Measurements from ENCODE around the gene SLC29A1. TPM values are rescaled to one million over a fixed set of nuclear protein-coding genes. Genes with fewer than 3 reads are reported as not detected.

Gene SLC29A1
- total and polyA plus RNA-seq, 8 donors: 22.4 to 48.2 (median 28.5) TPM

GRCh38 chr6:44207966-44208365 lies 15.4 kb upstream of the SLC29A1 start:
- Histone ChIP-seq H3K27me3 (no peaks in the 10 kb centered on the region), H3K9me3 (no peaks in the 10 kb centered on the region), H3K36me3 (no peaks in the 10 kb centered on the region), H3K27ac (no peak overlapping the region), H3K4me1 (no peaks in the 10 kb centered on the region), H3K4me3 (no peak overlapping the region)
- TF ChIP-seq CTCF (IDR thresholded peaks at IDR 0.05): no peak
- ATAC-seq: no peak
- intact Hi-C loops (cut with DNase I): no loop called here
- no peak for DNase-seq

GRCh38 chr6:44211284-44211683 lies 12.1 kb upstream of the SLC29A1 start:
- TF ChIP-seq CTCF (IDR thresholded peaks at IDR 0.05): no peak
- intact Hi-C loops (cut with DNase I): no loop called here
- DNase-seq: no peak

GRCh38 chr6:44214307-44214706 lies 9.1 kb upstream of the SLC29A1 start:
- H3K27ac ChIP-seq: no peak overlapping the region
- no peaks in the 10 kb centered on the region for H3K27me3 ChIP-seq
- intact Hi-C loops (cut with DNase I): no loop called here
- no peak for TF ChIP-seq CTCF (IDR thresholded peaks at IDR 0.05)
- no peaks in the 10 kb centered on the region for H3K36me3 ChIP-seq
- DNase-seq (no peak), ATAC-seq (no peak)
- H3K9me3 ChIP-seq: no peaks in the 10 kb centered on the region
- peaks cover 11 to 18% of the 10 kb centered on the region in 2 donors for H3K4me1 ChIP-seq
- no peak overlapping the region for H3K4me3 ChIP-seq

More at GRCh38 chr6:44211284-44211683, 12.1 kb upstream of the SLC29A1 start:
- Histone ChIP-seq H3K27me3 (no peaks in the 10 kb centered on the region), H3K4me1 (no peaks in the 10 kb centered on the region), H3K36me3 (no peaks in the 10 kb centered on the region), H3K9me3 (no peaks in the 10 kb centered on the region), H3K27ac (no peak overlapping the region), H3K4me3 (no peak overlapping the region)
- no peak for ATAC-seq

- no peaks in the 10 kb centered on the region for H3K27me3 ChIP-seq
- intact Hi-C loops (cut with DNase I): no loop called here
- TF ChIP-seq CTCF (IDR thresholded peaks at IDR 0.05): no peak
- no peaks in the 10 kb centered on the region for H3K36me3 ChIP-seq
- no peak within 1 kb of the TSS for H3K4me3 ChIP-seq
- ATAC-seq: no peak
- DNase-seq: peak in 1 of 4 donors; percentile 63
- peaks cover 29 to 41% of the 10 kb centered on the region in 2 donors for H3K4me1 ChIP-seq
- no peaks in the 10 kb centered on the region for H3K9me3 ChIP-seq
- peak within 1 kb of the TSS in 1 of 2 donors; percentile 76 for H3K27ac ChIP-seq
Measured at GRCh38 chr6:44216677-44217331, 6.6 kb upstream of the SLC29A1 start, which contains the start of gene MYMX. MYMX (plus strand) TSS chr6:44216926; CDS start chr6:44217472, 546 bp downstream.

GRCh38 chr6:44217332-44218143 lies 5.9 kb upstream of the SLC29A1 start:
- TF ChIP-seq CTCF (IDR thresholded peaks at IDR 0.05): no peak
- peaks cover 30 to 48% of the 10 kb centered on the region in 2 donors for H3K4me1 ChIP-seq
- H3K36me3 ChIP-seq: no peaks in the 10 kb centered on the region
- intact Hi-C loops (cut with DNase I): no loop called here
- ATAC-seq: peak; percentile 2
- peak in 1 of 4 donors; percentile 52 for DNase-seq
- H3K4me3 ChIP-seq: no peak overlapping the region
- no peaks in the 10 kb centered on the region for H3K27me3 ChIP-seq
- no peaks in the 10 kb centered on the region for H3K9me3 ChIP-seq
- H3K27ac ChIP-seq: peak overlapping the region in 1 of 2 donors; percentile 76
